Measurements from ENCODE around the gene PRKN.

Gene PRKN

DNA sequence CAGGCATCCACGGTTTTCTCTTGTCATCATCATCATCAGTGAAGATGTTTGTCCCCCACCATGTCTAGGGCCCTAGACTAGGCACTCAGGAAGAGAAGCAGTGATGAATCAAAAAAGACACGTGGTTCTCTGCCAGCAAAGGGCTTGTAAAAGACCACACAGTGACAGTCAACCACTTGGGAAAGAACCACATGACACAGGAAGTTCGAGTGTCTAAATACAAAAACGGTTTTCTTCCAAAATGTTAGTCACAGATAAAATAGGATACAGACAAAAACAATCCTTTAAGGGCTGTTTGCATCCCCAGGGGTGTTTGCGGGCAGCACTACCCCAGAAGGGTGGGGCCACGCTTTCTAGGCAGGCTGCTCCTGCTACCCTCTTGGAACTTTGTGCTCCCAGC, 1096.9 kb downstream of the PRKN start:
- no peak for DNase-seq

DNA sequence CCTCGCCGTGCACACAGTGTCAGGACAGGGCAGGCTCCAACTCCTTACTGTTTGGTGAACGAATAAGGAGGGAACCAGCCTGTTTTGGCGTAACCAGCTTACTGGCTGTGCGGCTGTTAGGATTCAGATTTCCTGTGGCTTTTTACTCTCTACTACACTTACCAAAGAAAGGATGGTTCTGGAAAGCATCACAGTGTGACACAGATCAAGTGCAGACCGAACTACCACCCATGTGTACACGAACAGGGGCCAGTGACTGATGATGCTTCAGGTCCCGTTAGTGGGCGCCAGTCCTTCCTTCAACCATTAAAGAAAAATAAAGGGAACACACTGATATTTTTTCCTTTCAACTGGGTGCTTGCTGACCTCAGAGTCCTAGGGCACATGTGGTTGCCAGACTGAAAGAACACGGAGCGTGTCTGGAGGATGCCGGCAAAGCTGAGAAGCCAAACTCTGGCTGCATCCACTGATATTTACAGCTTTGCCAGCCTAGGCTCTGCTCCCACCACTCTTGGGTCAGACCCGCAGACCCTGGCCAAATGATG, 1101.4 kb downstream of the PRKN start:
- DNase-seq = no peak

DNA sequence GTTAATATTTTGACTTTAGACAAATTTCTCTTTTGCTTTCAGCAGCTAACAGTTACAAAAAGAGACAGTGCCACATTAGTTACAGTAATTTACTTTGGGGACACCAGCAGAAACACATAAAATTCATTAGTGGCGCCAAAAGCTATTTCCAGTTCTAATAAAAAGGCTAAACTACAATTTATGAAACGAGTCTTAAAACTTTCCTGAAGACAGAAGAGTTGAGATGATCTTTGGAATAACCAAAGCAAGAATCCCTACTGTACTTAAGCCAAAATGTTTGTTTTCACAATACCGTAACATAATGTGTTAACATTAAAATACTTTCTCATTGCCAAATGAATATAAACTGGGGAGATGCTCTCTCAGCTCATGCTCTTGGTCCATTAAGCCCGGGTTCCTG, 1103.5 kb downstream of the PRKN start:
- DNase-seq = no peak

DNA sequence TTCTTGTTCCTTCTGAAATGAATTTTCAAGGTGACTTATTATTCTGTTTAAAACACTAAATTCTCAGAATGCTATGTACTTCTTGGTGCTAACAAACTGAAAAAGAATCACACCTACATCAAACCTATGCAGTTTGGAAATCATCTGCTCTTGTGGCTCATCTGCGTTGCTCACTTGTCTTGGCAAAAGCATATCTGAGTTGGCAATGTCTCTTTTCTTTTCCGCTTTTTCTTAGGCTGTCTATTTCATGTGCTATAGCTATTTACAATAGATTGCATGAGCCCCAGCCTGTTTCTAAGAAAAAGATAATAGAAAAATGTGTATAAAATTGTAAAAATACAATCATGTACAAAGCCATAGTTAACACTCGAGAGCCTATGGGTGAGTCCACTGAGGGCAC, 1104.8 kb downstream of the PRKN start:
- DNase-seq = no peak

DNA sequence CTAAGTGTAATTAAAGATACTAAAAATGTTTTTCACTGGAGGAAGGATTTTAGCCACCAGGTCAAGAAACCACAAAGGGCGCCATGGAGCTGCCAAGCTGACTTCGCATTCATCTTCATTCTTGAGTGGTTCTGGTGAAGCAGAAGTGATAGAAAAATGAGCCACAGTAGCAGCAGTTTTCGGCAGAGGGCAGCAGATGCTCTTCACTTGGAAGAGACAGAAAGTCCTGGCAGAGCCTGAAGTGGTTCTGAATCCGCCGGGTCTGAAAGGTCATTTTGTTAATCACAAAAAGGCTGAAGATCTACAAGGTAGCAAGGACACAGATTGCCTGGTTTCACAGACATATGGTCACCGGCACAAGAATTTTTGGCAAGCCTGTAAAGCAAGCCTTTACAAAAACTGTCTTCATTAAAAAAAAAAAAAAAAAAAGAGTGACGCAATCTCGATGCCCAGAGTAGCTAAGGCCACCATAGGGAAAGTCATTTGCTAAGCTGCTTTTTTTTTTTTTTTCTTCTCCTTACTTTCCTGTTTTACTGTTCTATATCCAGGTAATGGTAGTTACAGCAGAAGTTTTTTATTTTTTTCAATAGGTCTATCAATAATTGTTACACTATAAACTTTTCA, 1108.6 kb downstream of the PRKN start:
- peak; percentile 86 for DNase-seq

DNA sequence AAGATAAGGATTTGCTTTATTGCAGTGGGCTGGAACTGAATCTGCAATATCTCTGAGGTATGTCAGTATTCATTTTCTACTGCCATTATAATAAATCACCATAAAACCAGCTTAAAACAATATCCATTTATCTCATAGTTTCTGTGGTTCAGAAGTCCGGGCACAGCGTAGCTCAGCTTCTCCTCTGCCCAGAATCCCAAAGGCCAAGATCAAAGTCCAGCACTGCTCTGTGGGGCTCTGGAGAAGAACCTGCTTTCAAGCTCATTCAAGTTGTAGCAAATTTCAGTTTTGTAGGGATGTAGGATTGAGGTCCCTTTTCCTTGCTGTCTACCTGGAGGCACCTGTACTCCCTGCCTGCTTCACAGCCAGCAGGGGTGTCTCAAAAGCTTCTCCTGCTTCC, 1113.9 kb downstream of the PRKN start:
- DNase-seq = no peak

DNA sequence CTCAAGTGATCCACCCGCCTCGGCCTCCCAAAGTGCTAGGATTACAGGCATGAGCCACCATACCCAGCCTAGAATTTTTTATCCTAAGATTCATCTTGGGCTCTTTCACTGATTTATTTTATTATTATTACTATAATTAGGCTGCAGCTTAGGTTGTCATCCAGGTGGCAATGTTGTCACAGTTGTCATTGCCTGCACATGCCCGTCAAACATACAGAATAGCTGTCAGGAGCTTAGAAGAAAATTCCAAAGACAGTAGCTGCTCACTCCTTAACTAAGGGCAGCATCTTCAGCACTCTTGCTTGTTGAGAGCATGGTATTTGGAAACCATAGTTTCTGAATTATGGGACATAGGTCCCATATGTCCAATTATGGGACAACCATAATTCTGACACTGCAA, 1118.8 kb downstream of the PRKN start:
- DNase-seq = no peak

DNA sequence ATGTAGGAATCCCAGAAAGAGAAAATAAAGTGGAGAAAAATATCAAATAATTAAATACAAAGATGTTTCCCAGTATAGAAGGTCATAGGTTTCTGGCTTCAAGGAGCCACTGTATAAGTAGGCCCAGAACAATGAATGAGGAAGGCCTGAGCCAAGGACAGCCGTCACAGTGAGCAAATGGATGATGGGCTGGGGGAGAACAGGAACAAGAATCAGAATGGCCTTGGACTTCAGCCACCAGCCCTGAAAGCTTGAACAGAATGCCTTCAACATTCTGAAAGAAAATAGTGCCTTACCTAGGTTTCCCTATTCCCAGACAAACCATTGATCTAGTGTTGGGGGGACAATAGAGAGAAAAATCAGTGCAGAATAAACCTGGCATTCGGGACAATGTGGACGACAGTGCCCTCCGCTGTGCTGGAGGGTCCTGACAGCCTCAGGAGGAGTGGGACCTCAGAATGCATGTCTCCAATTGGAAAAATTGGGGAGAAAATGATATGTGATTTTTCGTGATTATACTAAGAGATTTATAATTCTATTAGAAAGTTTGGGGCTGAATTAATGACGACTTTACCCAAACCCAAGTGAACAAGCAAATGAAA, 1119.8 kb downstream of the PRKN start:
- peak; percentile 24 for DNase-seq

DNA sequence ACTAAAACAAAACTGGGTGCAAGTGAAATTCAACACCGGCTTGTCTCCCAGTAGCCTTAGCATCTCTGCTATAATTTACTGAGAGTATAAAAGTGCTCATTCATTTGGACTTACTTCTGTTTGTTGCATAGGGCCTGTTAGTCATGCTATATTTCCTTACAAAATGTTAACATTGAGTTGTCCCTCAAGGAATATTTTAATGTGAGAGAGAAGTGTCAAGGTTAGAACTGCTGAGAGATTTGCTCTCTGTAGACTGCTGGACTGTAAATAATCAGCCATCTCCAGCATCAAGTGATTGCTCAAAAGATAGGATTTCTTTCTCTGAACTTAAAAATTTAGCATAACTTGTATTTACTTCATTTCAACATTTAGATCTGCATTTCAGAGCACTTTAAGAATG, 1125.2 kb downstream of the PRKN start:
- no peak for DNase-seq

DNA sequence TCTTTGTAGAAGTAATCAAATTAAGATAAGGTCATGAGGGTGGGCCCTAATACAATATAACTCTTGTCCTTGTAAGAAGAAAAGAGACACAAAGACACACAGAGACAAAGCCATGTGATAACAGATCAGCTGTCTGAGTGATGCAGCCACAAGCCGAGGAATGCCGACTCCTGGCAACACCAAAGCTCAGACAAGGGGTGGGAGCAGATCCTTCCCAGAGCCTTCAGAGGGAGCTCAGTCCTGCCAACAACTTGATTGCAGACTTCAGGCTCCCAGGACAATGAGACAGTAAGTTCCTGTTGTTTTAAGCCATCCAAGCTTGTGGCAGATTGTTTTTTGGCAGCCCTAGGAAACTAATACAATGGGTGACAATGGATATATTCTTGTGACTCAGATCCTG, 1128.7 kb downstream of the PRKN start:
- DNase-seq = no peak

DNA sequence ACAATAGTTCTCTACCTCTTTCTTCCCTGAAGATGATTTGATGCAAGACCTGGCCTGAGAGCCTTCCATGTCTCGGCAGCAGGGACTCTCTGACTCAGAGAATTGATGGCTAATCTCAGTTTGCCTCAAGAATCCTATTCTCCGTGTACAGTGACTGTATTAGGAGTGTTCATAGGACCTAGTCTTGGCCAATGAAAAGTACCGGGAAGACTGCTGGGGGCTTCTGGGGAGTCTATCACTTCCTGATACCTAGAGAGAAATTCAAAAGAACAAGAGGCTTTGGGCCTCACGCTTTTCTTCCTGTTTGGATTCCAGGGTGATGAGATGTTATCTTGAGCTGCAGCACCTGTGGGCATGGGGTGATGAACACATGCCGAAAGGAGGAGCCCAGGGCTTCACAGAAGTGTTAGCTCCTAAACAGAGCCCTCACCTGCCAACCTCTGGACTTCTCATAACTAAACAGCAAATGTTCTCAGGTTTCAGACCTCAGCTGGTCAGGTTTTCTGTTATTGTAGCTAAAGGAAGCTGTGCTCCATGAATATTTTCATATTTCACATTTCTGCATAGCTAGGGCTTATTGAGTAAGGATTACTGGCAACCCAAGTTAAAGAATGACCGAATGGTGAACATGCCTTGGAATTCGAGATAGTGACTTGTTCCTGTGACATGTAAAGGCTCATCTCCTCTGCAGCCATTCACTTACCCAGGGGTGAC, 1130.6 kb downstream of the PRKN start:
- DNase-seq = no peak

DNA sequence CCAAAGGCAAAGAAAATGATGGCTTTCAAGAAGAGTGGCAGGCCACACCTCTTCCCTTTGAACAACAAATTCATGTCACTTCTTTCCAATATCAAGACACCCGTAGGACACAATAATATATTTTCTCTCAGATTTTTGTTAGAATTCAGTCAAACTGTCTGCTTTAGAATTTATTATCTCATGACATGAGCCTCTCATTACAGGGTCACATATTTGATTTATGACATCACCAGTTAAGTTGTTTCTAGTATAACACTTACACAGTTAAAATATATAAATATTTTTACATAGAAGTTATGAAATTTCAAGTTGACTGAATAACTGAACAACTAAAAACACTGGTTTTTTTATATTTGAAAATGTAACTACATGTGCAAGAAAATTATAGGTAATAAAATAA, 1133.2 kb downstream of the PRKN start:
- no peak for DNase-seq

DNA sequence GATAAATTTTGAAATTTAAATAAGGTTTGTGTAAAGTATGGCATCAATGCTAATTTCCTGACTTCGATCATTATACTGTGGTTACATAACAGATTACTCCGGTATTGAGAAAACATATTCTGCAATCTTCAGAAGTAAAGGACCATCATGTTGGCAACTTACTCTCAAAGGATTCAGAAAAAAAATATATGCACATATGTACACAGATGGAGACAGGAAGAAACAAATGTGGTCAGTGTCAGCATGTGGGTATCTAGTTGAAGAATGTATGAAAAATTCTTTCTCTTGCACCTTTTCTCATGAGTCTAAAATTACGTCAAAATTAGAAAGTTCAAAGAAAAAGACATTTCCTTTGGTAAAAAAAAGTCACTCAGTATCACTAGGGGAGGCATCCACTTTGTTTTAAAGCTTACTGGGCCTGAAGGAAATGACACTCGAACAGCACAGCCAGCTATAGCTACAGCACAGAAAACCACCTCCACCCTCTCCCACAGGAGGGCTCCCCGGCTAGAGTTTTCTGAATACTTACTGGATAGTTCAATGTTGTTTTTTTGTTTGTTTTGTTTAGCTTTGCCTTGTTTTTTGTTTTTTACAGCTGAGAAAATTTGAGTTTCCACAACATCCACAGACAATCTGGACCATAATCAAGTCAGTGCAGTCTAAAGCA, 1136.5 kb downstream of the PRKN start:
- no peak for DNase-seq

DNA sequence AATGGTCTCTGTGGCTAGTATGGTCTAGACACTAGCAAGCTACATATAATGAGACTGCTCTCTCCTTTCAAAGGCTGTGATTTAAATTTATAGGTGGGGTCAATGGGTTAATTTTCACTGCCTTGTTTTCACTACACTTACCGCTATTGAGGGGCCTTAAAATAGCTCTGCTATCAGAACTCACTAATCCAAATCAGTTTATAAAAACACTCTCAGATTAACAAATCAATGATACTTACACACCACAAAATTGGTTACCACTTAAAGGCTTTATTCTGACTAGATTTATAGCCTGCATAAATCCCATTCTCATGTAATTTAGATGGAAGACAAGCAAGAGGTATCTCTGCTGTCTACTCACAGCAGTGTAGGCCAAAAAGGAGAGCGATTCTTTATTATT, 1140.7 kb downstream of the PRKN start:
- DNase-seq = peak; percentile 93

DNA sequence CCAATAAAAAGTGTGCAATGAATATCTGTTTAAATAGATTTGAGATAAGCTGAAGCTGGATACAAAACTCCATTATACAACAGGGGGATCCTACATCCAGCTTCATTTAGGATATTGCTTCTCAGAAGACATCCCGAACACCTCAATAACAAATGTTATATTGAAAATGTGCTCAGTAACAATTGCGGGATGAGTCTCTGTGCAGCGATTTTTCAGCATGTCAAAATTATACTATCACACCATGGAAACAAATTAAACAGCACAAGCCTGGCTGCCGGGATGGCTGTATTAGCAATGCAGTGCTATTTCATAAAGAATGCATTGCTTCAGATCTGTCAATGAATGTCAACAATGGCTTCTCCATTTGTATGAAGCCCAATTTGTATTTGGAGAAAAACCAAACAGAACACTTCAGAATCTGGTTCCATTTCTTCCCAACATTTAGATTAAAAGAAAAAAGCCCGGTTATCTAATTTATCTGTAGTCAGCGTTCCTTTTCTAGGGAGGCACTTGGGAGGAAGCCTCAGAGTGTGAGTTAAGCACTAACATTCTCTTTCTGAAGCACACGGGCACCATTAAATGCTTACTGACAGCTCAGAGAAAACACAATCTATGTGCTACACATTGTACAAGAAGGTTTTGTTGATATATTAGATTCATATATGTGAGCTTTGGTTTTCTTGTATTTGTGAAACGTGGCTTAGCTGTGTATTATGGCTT, 1142.8 kb downstream of the PRKN start:
- peak; percentile 32 for DNase-seq

DNA sequence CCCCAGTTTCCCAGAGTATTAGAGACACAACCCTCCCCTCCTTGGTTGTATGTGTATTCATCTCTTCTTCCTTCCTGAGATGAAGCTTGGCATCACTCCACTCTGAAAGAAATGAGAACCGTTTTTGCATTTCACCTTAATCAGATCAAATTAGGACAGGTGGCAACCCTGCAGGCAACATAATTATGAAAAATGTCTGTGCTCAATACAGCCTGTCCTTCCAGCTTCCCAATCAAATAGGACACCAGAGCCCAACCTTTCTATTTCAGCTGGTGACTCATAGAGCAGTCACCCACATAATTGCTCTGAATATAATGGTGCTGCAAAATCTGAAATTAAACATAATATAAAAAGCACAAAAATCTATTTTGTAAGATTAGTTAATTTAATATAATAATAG, 1143.5 kb downstream of the PRKN start:
- peak; percentile 96 for DNase-seq

DNA sequence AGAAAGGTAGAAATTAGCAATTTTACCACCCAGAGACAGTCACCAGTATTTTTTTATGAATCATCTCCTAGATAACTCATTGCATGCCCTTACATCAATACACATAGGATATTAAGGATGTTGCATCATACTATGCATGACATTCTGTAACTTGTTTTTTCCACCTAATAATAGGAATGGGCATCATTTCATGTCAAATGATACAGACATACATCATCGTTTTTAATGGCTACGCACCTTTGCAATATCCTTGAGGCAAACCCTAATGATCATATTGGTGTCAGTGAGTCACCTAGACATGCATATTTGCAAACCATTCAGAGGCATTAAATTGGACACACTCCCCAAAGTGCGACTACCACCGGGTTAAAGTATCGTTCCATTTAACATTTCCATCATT, 1144.0 kb downstream of the PRKN start:
- peak; percentile 94 for DNase-seq

DNA sequence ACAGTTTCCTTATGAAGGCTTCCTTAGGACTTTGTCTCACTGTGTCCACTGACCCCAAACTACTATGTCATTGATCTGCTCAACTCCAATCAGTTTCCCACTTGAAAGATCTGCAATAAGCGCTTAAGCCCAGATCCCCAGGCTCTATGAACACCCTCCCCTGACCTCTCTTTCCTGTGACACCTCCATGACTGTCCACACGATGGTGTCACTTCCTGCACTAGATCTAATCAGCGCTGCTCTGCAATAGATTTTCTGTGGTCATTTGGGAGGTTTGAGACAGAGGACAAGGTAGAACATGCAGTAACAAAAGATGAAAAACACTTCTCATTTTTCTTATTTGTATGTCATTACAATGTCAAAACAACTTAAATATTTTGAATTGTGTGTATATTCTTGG, 1149.1 kb downstream of the PRKN start:
- peak; percentile 21 for DNase-seq

DNA sequence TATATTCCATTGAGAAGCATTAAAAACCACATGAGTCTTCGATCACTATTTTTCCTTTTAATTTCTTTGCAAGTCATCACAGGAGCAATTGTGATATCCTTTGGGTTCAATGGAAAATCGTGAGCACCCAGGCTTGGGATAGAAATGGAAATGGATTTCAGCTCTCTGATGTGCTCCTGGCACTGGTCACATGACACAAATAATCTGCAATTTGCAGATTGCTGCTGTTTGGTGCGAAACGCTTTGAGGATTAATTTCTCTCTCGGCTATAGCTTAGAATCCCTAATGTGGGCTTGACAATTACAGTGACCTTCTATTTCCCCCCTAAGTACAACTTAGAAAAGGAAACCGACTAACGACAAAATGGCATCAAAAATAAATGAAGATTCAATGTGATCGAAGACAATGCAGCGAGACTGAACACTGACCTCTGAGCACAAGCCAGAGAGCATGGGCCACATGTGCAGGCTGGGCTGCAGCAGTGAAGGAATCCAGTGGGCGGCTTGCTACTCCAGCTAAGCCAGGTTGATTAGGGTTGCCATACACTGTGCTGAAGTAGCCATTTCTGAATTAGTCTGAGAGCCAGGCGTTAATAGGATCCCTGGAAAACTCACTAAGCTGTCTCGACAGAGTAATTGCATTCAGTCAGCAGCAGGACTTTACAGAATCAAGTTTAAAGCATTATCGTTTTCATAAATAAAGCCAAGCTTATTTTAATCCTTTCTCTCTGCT, 1151.9 kb downstream of the PRKN start:
- DNase-seq = no peak

DNA sequence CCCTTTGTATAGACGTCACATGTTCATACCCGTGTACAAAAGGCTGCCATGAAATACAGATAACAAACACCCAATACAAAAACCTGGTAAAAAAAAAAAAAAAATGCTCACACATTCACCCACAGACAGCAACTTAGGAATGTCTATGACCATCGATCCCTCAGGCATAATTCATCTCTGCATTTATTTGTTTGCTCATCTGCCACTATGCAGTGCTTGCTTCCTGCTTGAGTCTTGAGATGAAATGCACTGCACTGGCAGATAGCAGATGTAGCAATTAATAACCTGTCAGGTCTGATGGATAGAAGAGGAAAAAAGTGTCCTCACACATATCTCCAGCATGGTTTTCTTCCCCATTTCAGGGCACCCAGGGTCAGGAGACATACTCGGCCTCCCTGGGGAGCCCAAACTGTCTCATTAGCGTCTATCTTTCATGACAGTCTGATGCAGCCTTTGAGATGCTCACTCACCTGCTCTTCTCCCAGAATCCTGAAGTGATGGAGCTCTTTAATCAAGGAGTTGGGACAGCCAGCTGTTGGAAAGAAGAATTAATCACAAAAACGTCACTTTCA, 1158.6 kb downstream of the PRKN start:
- DNase-seq = peak; percentile 78

DNA sequence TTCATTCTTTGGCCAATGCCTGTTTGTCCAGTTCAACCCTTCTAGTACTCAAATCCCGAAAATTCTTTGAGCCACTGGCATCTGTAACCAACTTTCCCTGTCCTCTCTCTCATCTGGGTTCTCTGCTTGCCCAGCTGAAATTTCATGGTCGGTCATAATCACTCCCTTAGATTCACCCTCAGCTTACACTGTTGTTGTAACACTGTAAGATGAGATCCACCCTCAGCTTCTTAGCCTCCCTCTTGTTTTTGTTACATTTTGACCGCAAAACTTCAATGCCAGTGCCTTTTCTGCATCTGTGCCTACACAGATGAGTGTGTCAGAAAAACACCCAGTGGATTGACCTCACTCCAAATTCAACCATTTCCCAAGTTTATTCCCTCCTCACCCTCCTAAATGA, 1162.6 kb downstream of the PRKN start:
- DNase-seq = no peak

DNA sequence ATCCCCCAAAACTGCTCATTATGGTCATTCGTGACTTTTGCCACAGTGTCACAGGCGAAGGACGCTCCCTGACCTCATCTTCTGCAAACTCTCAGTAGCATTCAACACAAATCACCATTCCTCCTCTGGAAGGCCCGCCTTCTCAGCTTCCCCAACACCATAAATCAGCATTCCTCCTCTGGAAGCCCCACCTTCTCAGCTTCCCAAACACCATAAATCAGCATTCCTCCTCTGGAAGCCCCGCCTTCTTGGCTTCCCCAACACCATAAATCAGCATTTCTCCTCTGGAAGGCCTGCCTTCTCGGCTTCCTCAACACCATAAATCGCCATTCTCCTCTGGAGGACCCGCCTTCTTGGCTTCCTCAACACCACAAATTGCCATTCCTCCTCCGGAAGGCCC, 1165.7 kb downstream of the PRKN start:
- DNase-seq = no peak

All from NCI-H69 (cell line).